Epithelial cell of esophagus (primary cell): ENCODE results near the gene WDR5B.
"Not testable (repeated sequence)": the region's sequence is repeated elsewhere in the genome, so short reads cannot be mapped to it uniquely, and the experiment has no call there.

Experiments
- DNase-seq: peaks from one replicate; pipeline ENCODE4 v3.0.0; 2010; ENCODE audit warnings: low read depth
- H3K4me3 ChIP-seq: 2 replicates; pipeline ENCODE4 v1.5.1; 2011; ENCODE audit warnings: mild to moderate bottlenecking, low read length, control low read depth
- TF ChIP-seq, protein P1 (sequence below): IDR thresholded peaks from 2 replicates; pipeline ENCODE4 v1.5.1; 2011; ENCODE audit warnings: low read depth, mild to moderate bottlenecking, low read length, control low read depth, inconsistent platforms; ENCODE audit not compliant: insufficient read depth; ENCODE audit errors: missing control alignments

The WDR5B gene

GRCh38 chr3:122366379-122366749 is 49.5 kb downstream of the WDR5B start:
- DNase-seq = peak; percentile 91
- TF ChIP-seq, protein P1, sequence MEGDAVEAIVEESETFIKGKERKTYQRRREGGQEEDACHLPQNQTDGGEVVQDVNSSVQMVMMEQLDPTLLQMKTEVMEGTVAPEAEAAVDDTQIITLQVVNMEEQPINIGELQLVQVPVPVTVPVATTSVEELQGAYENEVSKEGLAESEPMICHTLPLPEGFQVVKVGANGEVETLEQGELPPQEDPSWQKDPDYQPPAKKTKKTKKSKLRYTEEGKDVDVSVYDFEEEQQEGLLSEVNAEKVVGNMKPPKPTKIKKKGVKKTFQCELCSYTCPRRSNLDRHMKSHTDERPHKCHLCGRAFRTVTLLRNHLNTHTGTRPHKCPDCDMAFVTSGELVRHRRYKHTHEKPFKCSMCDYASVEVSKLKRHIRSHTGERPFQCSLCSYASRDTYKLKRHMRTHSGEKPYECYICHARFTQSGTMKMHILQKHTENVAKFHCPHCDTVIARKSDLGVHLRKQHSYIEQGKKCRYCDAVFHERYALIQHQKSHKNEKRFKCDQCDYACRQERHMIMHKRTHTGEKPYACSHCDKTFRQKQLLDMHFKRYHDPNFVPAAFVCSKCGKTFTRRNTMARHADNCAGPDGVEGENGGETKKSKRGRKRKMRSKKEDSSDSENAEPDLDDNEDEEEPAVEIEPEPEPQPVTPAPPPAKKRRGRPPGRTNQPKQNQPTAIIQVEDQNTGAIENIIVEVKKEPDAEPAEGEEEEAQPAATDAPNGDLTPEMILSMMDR = no peak
- no peak overlapping the region for H3K4me3 ChIP-seq

DNA sequence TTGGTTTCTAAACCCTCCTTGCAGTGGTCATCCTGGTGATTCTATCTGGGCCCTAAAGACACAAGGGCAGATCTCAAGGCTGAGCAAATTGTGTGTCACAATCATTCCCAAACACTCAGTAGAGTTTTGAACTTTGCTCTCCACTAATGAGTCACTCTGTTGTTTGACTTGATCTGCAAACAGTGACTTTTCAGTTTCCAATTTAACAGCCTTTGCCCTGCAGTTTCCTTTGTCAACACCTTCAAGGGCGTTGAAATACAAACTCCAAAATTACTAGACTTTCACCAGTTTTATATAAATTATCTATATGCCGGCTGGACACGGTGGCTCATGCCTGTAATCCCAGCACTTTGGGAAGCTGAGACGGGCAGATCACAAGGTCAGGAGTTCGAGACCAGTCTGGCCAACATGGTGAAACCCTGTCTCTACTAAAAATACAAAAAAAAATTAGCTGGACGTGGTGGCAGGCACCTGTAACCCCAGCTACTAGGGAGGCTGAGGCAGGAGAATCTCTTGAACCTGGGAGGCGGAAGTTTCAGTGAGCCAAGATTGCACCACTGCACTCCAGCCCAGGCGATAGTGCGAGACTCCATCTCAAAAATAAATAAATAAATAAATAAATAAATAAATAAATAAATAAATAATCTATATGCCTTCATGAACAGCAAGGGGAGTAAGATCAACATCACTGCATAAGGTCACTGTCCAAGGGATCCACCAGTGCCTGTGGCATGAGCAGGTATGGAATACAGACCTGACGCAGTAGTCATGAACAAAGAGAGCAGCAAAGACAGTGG is 50.1 kb downstream of the WDR5B start:
- H3K4me3 ChIP-seq = not testable (repeated sequence)
- DNase-seq = peak; percentile 90

GRCh38 chr3:122365073-122365472 is 50.8 kb downstream of the WDR5B start:
- no peak for DNase-seq
- H3K4me3 ChIP-seq = no peak overlapping the region
- TF ChIP-seq, protein P1 = no peak

DNA sequence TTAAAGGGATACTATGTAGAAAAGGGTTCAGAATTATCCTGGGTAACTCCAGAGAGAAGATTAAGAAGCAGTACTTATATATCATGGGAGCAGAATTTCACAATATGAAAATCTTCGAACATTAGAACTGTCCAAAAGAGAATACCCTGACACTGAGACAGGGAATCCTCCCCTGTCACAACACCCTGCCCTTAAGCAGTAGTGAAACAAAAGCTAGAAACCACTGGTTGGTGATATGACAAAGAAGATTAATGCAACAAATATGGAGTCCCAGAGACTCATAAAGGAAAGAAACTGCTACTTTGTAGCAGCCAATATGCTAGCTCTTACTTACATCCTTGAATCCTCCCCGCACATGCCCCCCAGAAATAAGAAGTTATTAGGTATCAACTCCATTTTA is 51.4 kb downstream of the WDR5B start:
- DNase-seq = peak; percentile 49
- TF ChIP-seq, protein P1 = no peak
- no peak overlapping the region for H3K4me3 ChIP-seq
